SU-DHL-6 (cell line): ENCODE data around the gene PATZ1.

Experiments
- EZH2phosphoT487 ChIP-seq: fragments of 200-600 bp; sonication (generic), shearing (Covaris generic); conservative IDR thresholded peaks from 2 replicates; pipeline ENCODE4 v1.6.1; 2018; ENCODE audit warnings: mild to moderate bottlenecking, antibody characterized with exemption, low read length, moderate library complexity, mixed read lengths
- TF ChIP-seq, protein P1 (sequence below): fragments of 200-600 bp; sonication (generic); IDR thresholded peaks from one replicate; pipeline ENCODE4 v1.5.1; 2017; ENCODE audit warnings: antibody characterized with exemption, mild to moderate bottlenecking, low read length, moderate library complexity; ENCODE audit not compliant: insufficient read depth, poor library complexity, severe bottlenecking

GRCh38 chr22:31278626-31279326 lies 67.4 kb downstream of the PATZ1 start:
- TF ChIP-seq, protein P1, sequence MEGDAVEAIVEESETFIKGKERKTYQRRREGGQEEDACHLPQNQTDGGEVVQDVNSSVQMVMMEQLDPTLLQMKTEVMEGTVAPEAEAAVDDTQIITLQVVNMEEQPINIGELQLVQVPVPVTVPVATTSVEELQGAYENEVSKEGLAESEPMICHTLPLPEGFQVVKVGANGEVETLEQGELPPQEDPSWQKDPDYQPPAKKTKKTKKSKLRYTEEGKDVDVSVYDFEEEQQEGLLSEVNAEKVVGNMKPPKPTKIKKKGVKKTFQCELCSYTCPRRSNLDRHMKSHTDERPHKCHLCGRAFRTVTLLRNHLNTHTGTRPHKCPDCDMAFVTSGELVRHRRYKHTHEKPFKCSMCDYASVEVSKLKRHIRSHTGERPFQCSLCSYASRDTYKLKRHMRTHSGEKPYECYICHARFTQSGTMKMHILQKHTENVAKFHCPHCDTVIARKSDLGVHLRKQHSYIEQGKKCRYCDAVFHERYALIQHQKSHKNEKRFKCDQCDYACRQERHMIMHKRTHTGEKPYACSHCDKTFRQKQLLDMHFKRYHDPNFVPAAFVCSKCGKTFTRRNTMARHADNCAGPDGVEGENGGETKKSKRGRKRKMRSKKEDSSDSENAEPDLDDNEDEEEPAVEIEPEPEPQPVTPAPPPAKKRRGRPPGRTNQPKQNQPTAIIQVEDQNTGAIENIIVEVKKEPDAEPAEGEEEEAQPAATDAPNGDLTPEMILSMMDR = no peak
- no peak for TF ChIP-seq EZH2phosphoT487
